ENCODE results near the gene SCAF11. TPM values are rescaled to one million over a fixed set of nuclear protein-coding genes. Genes with fewer than 3 reads are reported as not detected.

The SCAF11 gene
- total RNA-seq, 1 donor: 186 TPM

GRCh38 chr12:45966486-45966885 is 23.9 kb downstream of the SCAF11 start:
- no peak overlapping the region for H3K4me3 ChIP-seq (ENCODE audit: low read depth, low read length)
- peak; percentile 39 for DNase-seq (ENCODE audit: low read depth)
- no peak for TF ChIP-seq CTCF (IDR thresholded peaks at IDR 0.05; ENCODE audit: insufficient read depth, low read depth, low read length)

- no peak overlapping the region for H3K4me3 ChIP-seq (ENCODE audit: low read depth, low read length)
- no peak for DNase-seq (ENCODE audit: low read depth)
- TF ChIP-seq CTCF (IDR thresholded peaks at IDR 0.05; ENCODE audit: insufficient read depth, low read depth, low read length): no peak
Measured at GRCh38 chr12:45962553-45963325, 27.6 kb downstream of the SCAF11 start.

GRCh38 chr12:45959728-45960127 is 30.6 kb downstream of the SCAF11 start:
- H3K4me3 ChIP-seq (ENCODE audit: low read depth, low read length): no peak overlapping the region
- no peak for DNase-seq (ENCODE audit: low read depth)
- TF ChIP-seq CTCF (IDR thresholded peaks at IDR 0.05; ENCODE audit: insufficient read depth, low read depth, low read length): no peak

GRCh38 chr12:45959025-45959424 is 31.3 kb downstream of the SCAF11 start:
- TF ChIP-seq CTCF (IDR thresholded peaks at IDR 0.05; ENCODE audit: insufficient read depth, low read depth, low read length): no peak
- no peak overlapping the region for H3K4me3 ChIP-seq (ENCODE audit: low read depth, low read length)
- DNase-seq (ENCODE audit: low read depth): no peak

GRCh38 chr12:45948546-45948945 is 41.8 kb downstream of the SCAF11 start:
- TF ChIP-seq CTCF (IDR thresholded peaks at IDR 0.05; ENCODE audit: insufficient read depth, low read depth, low read length): no peak
- no peak overlapping the region for H3K4me3 ChIP-seq (ENCODE audit: low read depth, low read length)
- DNase-seq (ENCODE audit: low read depth): peak; percentile 78

- no peak overlapping the region for H3K4me3 ChIP-seq (ENCODE audit: low read depth, low read length)
- TF ChIP-seq CTCF (IDR thresholded peaks at IDR 0.05; ENCODE audit: insufficient read depth, low read depth, low read length): no peak
- DNase-seq (ENCODE audit: low read depth): no peak
Measured at GRCh38 chr12:45946435-45946834, 43.9 kb downstream of the SCAF11 start.

- DNase-seq (ENCODE audit: low read depth): peak; percentile 39
- TF ChIP-seq CTCF (IDR thresholded peaks at IDR 0.05; ENCODE audit: insufficient read depth, low read depth, low read length): no peak
Measured at GRCh38 chr12:45944771-45945170, 45.6 kb downstream of the SCAF11 start.

More at GRCh38 chr12:45944771-45945170, 45.6 kb downstream of the SCAF11 start:
- H3K4me3 ChIP-seq (ENCODE audit: low read depth, low read length): no peak overlapping the region

All from fibroblast of villous mesenchyme (primary cell).